ENCODE results near the gene STAG1.

DNA sequence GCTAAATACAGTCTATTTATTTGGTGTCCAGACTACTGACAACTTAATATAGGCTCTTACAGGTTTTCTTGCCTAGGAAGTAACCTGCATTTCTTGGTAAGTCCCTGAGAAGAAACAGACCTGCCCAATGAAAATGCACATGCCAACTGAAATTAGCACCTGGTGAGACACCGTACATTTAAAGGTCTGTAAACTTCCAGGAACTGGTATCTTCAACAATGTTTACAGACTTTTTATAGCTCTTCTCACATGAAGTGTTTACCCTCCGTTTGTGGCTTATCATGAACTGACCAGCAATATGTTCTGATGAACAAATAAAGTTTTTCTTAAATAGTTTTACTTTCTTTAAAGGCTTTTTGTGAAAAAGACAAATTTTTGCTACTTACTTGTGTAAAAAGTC is 408.7 kb downstream of the STAG1 start:
- no peak for TF ChIP-seq CTCF (IDR thresholded peaks at IDR 0.05)
- TF ChIP-seq POLR2A (IDR thresholded peaks at IDR 0.05): no peak
